ENCODE results near the gene NUP43.

DNA sequence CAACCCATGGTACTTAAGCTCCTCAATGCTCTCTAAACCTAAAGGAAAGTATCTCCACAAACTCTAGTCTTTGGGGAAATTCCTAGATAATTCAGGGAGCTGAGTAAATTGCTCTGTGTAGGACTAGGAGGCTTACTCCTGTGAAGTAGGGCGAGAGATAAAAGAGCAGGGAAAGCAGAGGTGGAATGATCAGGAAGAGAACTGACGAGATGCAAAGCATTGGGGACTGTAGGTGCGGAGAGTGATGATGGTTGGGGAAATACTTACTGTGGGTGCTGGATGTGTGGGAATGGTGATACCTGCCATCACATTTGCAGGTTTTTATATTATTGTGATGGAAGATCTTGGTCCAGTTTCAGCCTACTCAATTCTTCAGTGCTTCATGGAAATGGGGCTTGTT lies 26.8 kb downstream of the NUP43 start:
- TF ChIP-seq ZNF121 (CRISPR knock-in tag; IDR thresholded peaks at IDR 0.05) = no peak
- TF ChIP-seq, protein P1, sequence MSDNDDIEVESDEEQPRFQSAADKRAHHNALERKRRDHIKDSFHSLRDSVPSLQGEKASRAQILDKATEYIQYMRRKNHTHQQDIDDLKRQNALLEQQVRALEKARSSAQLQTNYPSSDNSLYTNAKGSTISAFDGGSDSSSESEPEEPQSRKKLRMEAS (CRISPR knock-in tag; IDR thresholded peaks at IDR 0.05) = no peak
- TF ChIP-seq, protein P2, sequence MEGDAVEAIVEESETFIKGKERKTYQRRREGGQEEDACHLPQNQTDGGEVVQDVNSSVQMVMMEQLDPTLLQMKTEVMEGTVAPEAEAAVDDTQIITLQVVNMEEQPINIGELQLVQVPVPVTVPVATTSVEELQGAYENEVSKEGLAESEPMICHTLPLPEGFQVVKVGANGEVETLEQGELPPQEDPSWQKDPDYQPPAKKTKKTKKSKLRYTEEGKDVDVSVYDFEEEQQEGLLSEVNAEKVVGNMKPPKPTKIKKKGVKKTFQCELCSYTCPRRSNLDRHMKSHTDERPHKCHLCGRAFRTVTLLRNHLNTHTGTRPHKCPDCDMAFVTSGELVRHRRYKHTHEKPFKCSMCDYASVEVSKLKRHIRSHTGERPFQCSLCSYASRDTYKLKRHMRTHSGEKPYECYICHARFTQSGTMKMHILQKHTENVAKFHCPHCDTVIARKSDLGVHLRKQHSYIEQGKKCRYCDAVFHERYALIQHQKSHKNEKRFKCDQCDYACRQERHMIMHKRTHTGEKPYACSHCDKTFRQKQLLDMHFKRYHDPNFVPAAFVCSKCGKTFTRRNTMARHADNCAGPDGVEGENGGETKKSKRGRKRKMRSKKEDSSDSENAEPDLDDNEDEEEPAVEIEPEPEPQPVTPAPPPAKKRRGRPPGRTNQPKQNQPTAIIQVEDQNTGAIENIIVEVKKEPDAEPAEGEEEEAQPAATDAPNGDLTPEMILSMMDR (IDR thresholded peaks at IDR 0.05) = no peak
- no peak for TF ChIP-seq ZNF423 (CRISPR knock-in tag; IDR thresholded peaks at IDR 0.05)
- no peak for TF ChIP-seq NR1H2 (CRISPR knock-in tag; IDR thresholded peaks at IDR 0.05)
- no peak for TF ChIP-seq EMX1 (CRISPR knock-in tag; IDR thresholded peaks at IDR 0.05)
- TF ChIP-seq, protein P3, sequence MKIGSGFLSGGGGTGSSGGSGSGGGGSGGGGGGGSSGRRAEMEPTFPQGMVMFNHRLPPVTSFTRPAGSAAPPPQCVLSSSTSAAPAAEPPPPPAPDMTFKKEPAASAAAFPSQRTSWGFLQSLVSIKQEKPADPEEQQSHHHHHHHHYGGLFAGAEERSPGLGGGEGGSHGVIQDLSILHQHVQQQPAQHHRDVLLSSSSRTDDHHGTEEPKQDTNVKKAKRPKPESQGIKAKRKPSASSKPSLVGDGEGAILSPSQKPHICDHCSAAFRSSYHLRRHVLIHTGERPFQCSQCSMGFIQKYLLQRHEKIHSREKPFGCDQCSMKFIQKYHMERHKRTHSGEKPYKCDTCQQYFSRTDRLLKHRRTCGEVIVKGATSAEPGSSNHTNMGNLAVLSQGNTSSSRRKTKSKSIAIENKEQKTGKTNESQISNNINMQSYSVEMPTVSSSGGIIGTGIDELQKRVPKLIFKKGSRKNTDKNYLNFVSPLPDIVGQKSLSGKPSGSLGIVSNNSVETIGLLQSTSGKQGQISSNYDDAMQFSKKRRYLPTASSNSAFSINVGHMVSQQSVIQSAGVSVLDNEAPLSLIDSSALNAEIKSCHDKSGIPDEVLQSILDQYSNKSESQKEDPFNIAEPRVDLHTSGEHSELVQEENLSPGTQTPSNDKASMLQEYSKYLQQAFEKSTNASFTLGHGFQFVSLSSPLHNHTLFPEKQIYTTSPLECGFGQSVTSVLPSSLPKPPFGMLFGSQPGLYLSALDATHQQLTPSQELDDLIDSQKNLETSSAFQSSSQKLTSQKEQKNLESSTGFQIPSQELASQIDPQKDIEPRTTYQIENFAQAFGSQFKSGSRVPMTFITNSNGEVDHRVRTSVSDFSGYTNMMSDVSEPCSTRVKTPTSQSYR (CRISPR knock-in tag; IDR thresholded peaks at IDR 0.05) = no peak
- no peak for TF ChIP-seq TP53 (CRISPR knock-in tag; IDR thresholded peaks at IDR 0.05)
- TF ChIP-seq SP1 (CRISPR knock-in tag; conservative IDR thresholded peaks at IDR 0.05) = no peak
- TF ChIP-seq, protein P4, sequence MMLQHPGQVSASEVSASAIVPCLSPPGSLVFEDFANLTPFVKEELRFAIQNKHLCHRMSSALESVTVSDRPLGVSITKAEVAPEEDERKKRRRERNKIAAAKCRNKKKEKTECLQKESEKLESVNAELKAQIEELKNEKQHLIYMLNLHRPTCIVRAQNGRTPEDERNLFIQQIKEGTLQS (CRISPR knock-in tag; conservative IDR thresholded peaks at IDR 0.05) = no peak
